ENCODE data around the gene MREG.
"Not testable (repeated sequence)": the region's sequence is repeated elsewhere in the genome, so short reads cannot be mapped to it uniquely, and the experiment has no call there.

- not testable (repeated sequence) for TF ChIP-seq POLR2A, CTCF (IDR thresholded peaks at IDR 0.05)
These were observed 24.7 kb downstream of the MREG start for GRCh38 chr2:215988556-215989207.

Data from testis (tissue), 2 donors.